Uterus (tissue), 2 donors: Measurements from ENCODE around the gene LRRC4C.

Experiments
- POLR2A ChIP-seq, 2 donors: fragments of 450-650 bp; IDR thresholded peaks; one replicate each; pipeline ENCODE4 v1.6.1; 2016; ENCODE audit warnings: antibody characterized with exemption in 2 of 2, mild to moderate bottlenecking in 1 of 2, moderate library complexity in 1 of 2
- TF ChIP-seq, protein P1 (sequence below), 4 experiments: fragments of 200-600 bp in 2 of 4; fragments of 450-650 bp in 2 of 4; sonication (generic) in 2 of 4; IDR thresholded peaks; one replicate each; pipeline ENCODE4 v1.5.1; 2016 to 2019; ENCODE audit warnings: antibody characterized with exemption in 4 of 4, mild to moderate bottlenecking in 2 of 4, moderate library complexity in 1 of 4

- TF ChIP-seq, protein P1, sequence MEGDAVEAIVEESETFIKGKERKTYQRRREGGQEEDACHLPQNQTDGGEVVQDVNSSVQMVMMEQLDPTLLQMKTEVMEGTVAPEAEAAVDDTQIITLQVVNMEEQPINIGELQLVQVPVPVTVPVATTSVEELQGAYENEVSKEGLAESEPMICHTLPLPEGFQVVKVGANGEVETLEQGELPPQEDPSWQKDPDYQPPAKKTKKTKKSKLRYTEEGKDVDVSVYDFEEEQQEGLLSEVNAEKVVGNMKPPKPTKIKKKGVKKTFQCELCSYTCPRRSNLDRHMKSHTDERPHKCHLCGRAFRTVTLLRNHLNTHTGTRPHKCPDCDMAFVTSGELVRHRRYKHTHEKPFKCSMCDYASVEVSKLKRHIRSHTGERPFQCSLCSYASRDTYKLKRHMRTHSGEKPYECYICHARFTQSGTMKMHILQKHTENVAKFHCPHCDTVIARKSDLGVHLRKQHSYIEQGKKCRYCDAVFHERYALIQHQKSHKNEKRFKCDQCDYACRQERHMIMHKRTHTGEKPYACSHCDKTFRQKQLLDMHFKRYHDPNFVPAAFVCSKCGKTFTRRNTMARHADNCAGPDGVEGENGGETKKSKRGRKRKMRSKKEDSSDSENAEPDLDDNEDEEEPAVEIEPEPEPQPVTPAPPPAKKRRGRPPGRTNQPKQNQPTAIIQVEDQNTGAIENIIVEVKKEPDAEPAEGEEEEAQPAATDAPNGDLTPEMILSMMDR (IDR thresholded peaks at IDR 0.05): no peak
- TF ChIP-seq POLR2A (IDR thresholded peaks at IDR 0.05): no peak
Observed at GRCh38 chr11:41458154-41458553, 1.3 kb downstream of the LRRC4C start.
